ENCODE results near the gene ABI3BP.

Gene ABI3BP

GRCh38 chr3:100891827-100892226 is 101.4 kb downstream of the ABI3BP start:
- DNase-seq (ENCODE audit: low read depth, low spot score), result no peak

GRCh38 chr3:100891033-100891432 is 102.2 kb downstream of the ABI3BP start:
- DNase-seq (ENCODE audit: low read depth, low spot score), result no peak

DNA sequence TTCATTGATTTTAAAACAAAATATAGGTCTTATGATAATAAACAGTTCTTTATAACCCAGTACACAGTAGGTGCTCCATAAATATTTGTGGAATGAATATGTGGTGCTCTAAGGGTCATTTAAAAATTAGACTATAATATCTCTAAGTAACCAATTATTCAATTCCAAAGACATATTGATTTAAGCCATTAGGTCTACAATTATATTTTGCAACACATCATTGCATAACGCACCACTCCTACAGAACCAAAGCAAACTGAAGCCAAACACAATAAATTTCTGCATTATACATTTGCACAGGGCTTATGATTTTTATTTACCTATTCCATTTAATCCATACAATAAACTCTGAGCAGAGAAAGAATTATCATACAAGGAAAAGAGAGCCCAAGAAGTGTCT is 104.3 kb downstream of the ABI3BP start:
- DNase-seq (ENCODE audit: low read depth, low spot score), result no peak

GRCh38 chr3:100882571-100882984 is 110.6 kb downstream of the ABI3BP start:
- no peak for DNase-seq (ENCODE audit: low read depth, low spot score)

DNA sequence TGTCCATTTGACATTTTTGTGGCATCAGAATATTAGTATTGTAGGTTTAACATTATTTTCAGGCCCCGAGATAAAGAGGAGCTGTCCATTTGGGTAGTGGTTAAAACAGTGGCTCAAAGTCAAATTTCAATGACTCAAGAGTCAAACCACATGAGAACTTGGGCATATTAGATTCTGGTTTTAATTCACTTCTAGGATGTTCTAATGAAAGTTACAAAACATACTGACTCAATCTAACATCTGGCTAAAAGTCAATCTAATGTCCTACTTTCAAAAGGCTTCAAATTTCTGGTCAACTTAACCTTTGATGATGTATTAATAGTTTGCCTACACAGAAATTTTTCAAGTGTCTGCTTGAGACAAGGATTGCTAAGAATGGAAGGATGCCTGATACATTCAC is 112.4 kb downstream of the ABI3BP start:
- no peak for DNase-seq (ENCODE audit: low read depth, low spot score)

DNA sequence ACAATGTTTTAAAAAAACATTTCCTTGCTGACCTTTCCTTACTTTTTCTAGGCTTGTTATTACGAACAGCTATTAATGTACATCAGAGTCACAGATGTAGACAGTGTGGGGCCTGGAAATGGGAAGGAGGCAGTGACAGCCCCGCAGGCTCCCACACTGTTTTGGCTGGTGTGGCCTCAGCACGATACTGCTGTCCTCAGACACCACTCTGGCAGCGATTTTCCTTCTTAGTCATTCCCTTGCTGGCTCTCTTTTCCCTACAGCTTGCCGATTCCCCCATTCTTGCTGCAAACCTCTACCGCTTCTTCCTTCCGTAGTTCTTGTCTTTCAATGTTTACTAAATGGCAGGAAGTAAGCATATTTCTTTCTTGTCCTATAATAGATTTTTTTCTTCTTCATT is 113.1 kb downstream of the ABI3BP start:
- DNase-seq (ENCODE audit: low read depth, low spot score), result no peak

GRCh38 chr3:100879195-100879810 is 113.9 kb downstream of the ABI3BP start:
- no peak for DNase-seq (ENCODE audit: low read depth, low spot score)

- DNase-seq (ENCODE audit: low read depth, low spot score), result no peak
Measured at GRCh38 chr3:100877286-100877685, 115.9 kb downstream of the ABI3BP start.

GRCh38 chr3:100875239-100875638 is 118.0 kb downstream of the ABI3BP start:
- DNase-seq (ENCODE audit: low read depth, low spot score), result no peak

DNA sequence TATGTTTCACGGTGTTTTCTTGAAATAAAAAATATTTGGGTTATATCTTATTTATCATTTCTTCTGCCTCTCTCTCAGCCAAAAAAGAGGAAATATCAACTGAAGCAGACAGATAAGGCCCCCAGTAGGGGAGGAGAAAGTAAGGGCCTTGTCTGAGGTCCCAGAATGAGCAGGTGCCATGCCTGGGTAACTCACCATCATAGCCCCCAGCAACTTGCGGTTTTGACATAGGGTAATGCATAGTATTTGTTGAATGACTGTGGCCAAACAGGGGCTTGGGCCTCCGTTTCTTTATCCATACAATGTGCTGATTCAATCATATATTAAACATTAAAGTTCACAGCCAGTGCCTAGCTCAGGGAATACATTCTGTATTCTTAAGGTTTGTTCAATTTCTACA is 119.6 kb downstream of the ABI3BP start:
- DNase-seq (ENCODE audit: low read depth, low spot score), result no peak

GRCh38 chr3:100871306-100871705 is 121.9 kb downstream of the ABI3BP start:
- DNase-seq (ENCODE audit: low read depth, low spot score), result no peak

GRCh38 chr3:100869787-100870186 is 123.4 kb downstream of the ABI3BP start:
- no peak for DNase-seq (ENCODE audit: low read depth, low spot score)

DNA sequence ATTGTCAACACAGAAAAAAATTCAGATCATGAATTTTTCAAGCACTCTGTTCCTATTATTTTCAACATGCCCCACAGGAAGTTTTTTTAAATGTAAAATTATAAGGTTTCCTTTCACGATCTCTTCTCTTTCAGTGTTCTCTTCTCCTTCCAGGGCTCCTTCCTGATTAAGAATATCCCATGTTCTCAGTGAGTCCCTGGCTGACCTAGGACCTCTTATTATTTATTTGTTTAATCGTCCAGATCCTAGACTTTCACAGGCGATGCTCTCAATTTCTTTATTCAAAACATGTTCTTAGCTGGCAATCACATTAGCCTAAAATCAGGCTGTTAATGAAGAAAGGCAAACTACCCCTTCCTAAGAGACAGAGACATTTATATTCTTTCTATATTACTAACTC is 124.3 kb downstream of the ABI3BP start:
- DNase-seq (ENCODE audit: low read depth, low spot score), result no peak

- no peak for DNase-seq (ENCODE audit: low read depth, low spot score)
Measured at GRCh38 chr3:100868096-100868495, 125.1 kb downstream of the ABI3BP start.

DNA sequence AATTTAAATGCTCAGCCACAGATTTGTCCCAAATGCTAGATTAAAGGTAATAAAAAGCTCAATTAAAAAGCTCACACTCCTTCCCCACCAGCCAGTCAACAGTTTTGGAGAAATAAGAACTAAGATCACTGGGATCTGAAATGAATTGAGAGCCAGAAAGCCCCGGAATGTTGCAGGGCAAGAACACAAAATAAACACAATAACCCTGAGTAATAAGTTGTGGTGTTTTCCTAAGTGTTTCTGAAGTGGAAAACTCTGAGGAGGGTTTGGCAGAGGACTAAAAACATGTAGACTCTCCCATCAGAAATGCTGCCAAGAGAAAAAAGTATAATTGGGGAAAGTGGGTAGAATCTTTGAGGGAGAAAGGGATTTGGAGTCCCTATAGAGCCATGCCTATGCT is 127.8 kb downstream of the ABI3BP start:
- no peak for DNase-seq (ENCODE audit: low read depth, low spot score)

DNA sequence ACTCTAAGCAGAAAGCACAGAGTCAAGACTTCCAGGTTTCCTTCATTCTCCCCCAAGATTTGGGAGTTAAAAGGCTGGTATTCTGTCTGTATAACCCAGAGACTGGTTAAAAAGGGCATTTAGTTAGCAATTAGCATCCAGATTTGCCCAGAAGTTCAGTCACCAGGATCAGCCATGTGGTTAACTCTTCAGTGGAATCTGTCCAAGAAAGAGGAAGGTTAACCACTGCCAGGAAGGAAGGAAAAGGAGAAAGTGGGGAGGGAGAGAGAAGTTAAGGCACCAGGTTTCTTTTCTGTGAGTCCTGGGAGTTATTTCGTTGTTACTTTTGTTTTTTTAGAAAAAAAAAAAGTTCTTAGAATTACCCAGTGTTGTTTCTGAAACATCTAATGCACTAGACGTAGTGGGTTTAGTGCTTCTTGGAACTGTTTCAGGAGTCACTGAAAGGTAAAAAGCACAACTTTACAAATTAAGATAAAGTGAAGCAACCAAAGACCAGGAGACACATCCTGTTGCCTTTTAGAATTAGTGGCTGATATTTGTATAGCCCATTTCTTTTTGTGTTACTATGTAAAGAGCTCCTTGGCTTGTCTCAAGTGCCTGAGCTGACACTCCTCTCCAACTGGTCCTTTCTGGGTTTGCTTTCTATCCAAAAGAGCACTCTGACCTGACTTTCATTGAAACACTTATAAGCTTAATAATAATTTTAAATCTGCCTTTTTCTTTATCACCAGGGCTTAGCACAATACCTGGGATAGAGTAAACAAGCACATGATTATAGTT is 128.6 kb downstream of the ABI3BP start:
- DNase-seq (ENCODE audit: low read depth, low spot score), result no peak

- DNase-seq (ENCODE audit: low read depth, low spot score), result no peak
Measured at GRCh38 chr3:100857863-100858262, 135.4 kb downstream of the ABI3BP start.

DNA sequence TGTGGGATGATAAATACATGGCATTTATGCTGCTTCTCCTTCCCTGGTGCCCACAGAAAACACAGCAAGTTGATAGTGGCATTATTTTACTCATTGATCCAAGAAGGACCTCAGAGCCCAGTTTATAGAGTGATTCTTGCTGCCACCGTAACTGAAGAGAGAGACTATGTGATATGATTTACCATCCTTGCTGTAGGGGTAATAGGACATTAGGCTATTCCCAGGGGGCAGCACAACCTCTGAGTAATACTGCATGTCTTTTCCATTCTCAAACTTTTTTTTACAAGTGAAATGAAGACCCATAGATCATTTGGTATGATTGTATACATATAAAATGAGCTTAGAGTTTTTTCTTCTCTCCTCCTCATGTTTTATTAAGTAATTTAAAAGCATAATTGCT is 136.4 kb downstream of the ABI3BP start:
- no peak for DNase-seq (ENCODE audit: low read depth, low spot score)

- no peak for DNase-seq (ENCODE audit: low read depth, low spot score)
Measured at GRCh38 chr3:100852840-100853239, 140.4 kb downstream of the ABI3BP start.

DNA sequence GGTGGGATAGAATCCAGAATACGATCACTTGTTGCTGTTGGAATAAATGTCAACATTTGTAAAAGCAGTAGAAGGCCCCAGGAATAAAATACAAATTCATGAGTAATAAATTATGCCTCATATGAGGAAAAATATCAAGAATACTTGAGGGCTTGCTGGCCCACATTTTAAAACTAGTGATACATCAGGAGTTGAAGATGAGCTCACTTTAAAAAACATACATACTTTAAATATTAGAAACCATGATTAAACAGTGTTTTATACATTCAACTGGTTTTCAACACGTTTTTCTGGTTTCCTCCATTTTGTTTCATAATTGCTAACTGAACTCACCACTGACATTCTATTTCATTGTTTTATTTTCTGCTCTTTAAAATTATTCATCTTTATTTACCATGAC is 142.5 kb downstream of the ABI3BP start:
- DNase-seq (ENCODE audit: low read depth, low spot score), result no peak

DNA sequence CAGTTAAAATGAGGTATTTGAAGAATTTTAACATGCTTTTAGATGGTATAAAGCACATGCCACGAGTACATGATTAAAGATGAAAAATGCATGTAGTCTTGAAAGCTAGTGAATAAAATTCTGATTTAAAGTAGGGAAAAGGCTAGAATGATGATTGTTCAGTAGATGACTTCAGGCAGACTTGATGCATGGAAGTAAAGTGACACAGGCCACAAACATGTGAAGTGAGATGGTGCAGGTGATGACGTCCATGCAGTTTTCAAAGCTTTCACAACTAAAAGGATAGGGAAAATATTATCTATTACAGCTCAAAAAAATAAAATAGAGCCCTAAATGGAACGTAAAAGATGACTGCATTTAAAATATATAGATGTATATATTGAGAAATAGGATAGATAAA is 143.1 kb downstream of the ABI3BP start:
- no peak for DNase-seq (ENCODE audit: low read depth, low spot score)

DNA sequence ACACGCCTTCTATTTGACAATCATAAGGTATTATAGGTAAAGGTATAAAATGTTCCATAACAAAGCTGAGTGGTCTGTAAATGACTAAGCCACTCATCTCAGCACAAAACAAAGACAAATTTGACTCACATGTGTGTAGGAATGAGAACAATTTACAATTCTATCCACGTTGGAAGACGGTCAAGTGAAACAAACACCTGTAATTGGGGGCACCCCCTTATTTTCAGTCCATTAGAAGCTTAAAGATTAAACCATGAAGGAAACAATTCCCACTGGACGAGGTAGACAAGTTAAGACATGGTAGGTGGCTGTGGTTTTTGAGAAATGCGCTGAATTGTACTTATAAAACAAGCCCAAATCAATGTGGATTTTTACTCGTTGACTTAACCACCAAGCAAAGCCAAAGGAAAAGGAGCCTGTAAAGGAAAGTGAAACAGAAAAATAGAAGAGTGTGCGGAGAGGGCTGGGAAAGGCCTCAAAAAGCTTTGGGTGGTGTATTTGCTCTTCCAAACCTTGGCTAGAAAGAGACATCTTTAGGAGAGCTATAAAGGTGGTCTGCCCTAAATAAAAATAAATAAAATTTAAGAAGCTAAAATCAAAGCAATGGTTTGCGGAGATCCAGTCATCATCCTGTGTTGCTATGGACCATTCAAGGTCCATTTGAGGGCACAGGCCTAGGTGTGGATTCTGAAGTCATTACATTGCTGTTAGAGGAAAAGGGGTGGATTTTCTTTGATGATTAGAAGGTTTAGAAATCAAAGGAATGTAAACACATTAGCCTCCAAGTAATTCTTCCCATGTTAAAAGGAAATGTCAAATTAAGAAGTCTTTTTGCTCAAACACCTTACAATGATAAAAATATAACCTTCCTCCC is 148.9 kb downstream of the ABI3BP start:
- DNase-seq (ENCODE audit: low read depth, low spot score), result no peak

GRCh38 chr3:100838157-100838556 is 155.1 kb downstream of the ABI3BP start:
- no peak for DNase-seq (ENCODE audit: low read depth, low spot score)
